Measurements from ENCODE around the gene B4GALT3.

B4GALT3 gene

DNA sequence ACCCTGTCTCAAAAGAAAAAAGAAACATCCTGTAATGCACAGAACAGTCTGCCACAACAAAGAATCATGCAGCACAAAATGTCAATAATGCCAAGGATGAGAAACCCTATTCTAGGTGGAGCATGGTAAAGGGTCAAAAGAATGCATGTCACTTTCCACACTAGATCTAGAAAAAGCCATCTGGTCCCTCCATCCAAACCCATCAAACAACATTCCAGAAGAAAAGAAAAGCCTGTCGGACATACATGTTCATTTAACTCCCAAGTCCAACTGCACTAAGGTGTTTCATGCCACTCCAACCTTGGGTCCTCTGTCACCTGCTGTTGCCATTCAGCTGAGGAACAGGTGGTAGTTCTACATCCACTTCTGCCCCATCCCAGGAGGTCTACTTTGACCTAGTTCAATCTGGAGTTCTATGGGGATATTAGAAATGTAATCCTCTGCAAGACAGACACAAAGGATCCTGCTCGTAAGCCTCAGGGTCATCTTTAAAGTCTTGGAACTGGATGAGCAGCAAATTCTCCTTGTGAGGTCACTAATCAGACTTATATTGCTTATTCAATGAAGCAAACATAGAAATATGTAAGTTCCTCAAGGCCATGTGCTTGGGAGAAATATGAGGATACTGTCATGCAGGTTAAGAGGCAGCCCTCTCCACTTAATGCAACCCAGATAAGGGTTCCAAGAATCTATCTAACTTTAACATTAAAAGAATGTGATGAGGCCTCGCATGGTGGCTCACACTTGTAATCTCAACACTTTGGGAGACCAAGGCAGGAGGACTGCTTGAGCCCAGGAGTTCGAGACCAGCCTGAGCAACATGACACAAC, 48.5 kb downstream of the B4GALT3 start:
- DNase-seq (ENCODE audit: low spot score), result no peak

GRCh38 chr1:161127649-161128048, 49.7 kb downstream of the B4GALT3 start:
- DNase-seq (ENCODE audit: low spot score), result no peak

DNA sequence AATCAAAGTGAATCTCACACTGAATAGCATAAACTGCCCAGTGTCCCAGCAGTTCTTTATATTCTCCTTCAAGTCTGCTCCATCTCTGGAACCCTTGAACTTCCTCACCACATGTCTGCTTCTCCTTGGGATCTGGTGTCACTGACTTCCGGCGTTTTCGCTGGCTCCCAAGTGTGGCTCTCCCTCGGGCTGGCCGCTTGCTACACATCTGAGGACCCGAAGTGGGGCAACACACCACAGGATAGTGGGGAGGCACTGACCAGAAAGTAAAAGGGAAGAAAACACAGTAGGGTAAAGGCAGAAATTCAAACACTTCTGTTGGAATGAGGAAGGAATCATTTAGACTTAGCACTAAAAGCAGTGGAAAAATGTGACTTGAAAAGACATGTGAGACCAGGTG, 54.3 kb downstream of the B4GALT3 start:
- DNase-seq (ENCODE audit: low spot score), result no peak

DNA sequence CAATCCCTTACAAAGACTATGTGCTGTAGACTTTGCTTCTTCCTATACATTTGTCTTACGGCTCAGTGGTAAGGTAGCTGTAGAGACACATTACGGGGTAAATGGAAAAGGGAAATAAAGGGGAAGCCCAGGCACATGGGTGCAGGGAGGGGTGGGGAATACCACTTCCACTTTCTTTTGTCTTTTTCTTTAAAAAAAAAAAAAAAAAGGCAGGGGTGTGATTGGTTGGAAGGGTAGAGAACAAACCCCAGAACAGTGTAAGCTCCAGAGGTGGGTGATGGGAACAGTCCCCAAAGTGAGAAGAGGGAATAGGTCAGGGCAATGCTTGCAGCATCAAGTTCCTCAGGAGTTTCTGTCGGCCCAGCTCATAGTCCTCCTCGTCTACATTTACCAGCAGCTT, 55.5 kb downstream of the B4GALT3 start:
- DNase-seq (ENCODE audit: low spot score), result peak; percentile 41
